HepG2 (cell line): ENCODE data around the gene TGM2. TPM values are rescaled to one million over a fixed set of nuclear protein-coding genes. Genes with fewer than 3 reads are reported as not detected.

Experiments
- ATAC-seq: fragments of 200-7000 bp; cut with Tn5 transposase; 3 replicates; pipeline ENCODE4 v1.9.1; 2020; ENCODE audit warnings: mild to moderate bottlenecking, moderate library complexity
- BruUV-seq: library from RNA; stranded (reverse); fragments of 400-500 nt; replicated peaks from 2 replicates; lab custom pipeline; 2021; lab: Mats Ljungman, UMichigan
- CTCF ChIA-PET: fragments of 300-600 bp; formaldehyde crosslinking; extraction: SDS; loops from one replicate; lab custom pipeline; 2021; ENCODE audit warnings: low total read pairs, inconsistent platforms, low intra/inter-chr PET ratio; lab: Yijun Ruan, JAX
- POLR2A ChIA-PET: fragments of 350-600 bp; sonication (Branson Sonifier 250); formaldehyde crosslinking; loops from one replicate; lab custom pipeline; 2020; ENCODE audit warnings: antibody characterized with exemption, inconsistent platforms; lab: Yijun Ruan, JAX
- DNase-seq: peaks from one replicate; pipeline ENCODE4 v3.0.0-alpha.2; 2015; ENCODE audit warnings: low spot score
- FAIRE-seq: peaks from 3 replicates; lab custom pipeline; 2011; peaks lifted over from hg19 to GRCh38; lab: Jason Lieb, UNC
- H2AFZ ChIP-seq: one replicate; pipeline ENCODE4 v1.6.1; 2011; ENCODE audit warnings: low read length, inconsistent platforms
- H3K27ac ChIP-seq: fragments of 300-600 bp; 3 replicates; pipeline ENCODE4 v1.8.0; 2011; ENCODE audit warnings: mixed run types, mild to moderate bottlenecking, mixed read lengths, low read length, inconsistent platforms; ENCODE audit not compliant: insufficient read depth; ENCODE audit errors: extremely low read length
- H3K27me3 ChIP-seq, 2 experiments: fragments of 200-600 bp in 1 of 2; 2 replicates in 1 of 2; 3 replicates in 1 of 2; pipeline versions ENCODE4 v1.6.0 to v1.8.0; 2011; ENCODE audit warnings: low read length in 2 of 2, mild to moderate bottlenecking in 2 of 2, moderate library complexity in 2 of 2, inconsistent platforms in 1 of 2; ENCODE audit not compliant: insufficient read depth in 2 of 2, control insufficient read depth in 1 of 2
- H3K36me3 ChIP-seq, 2 experiments: fragments of 200-600 bp in 1 of 2; replicated peaks in 1 of 2; 2 replicates in 1 of 2; 3 replicates in 1 of 2; pipeline versions ENCODE4 v1.5.1 to v1.8.0; 2011; ENCODE audit warnings: low read length in 2 of 2, inconsistent platforms in 1 of 2; ENCODE audit not compliant: insufficient read depth in 2 of 2, control insufficient read depth in 1 of 2
- H3K4me1 ChIP-seq: 2 replicates; pipeline ENCODE4 v1.5.1; 2012; ENCODE audit warnings: low read length, inconsistent platforms; ENCODE audit not compliant: insufficient read depth
- H3K4me2 ChIP-seq: 2 replicates; pipeline ENCODE4 v1.6.0; 2011; ENCODE audit warnings: low read depth, low read length, inconsistent platforms
- H3K4me3 ChIP-seq, 3 experiments: fragments of 200-600 bp in 1 of 3; sonication (generic), shearing (Covaris generic) in 1 of 3; replicated peaks in 1 of 3; 2 replicates each; pipeline ENCODE4 v1.5.1; 2011 to 2016; ENCODE audit warnings: low read length in 3 of 3, inconsistent platforms in 2 of 3, low read depth in 2 of 3, mild to moderate bottlenecking in 2 of 3, control low read depth in 1 of 3, mixed read lengths in 1 of 3; ENCODE audit not compliant: insufficient read depth in 1 of 3
- H3K79me2 ChIP-seq: one replicate; pipeline ENCODE4 v1.6.1; 2011; ENCODE audit warnings: low read length, inconsistent platforms; ENCODE audit not compliant: insufficient read depth
- H3K9ac ChIP-seq: 2 replicates; pipeline ENCODE4 v1.6.0; 2011; ENCODE audit warnings: mild to moderate bottlenecking, low read depth, low read length, inconsistent platforms; ENCODE audit not compliant: insufficient read depth
- H3K9me3 ChIP-seq: 2 replicates; pipeline ENCODE4 v1.5.1; 2012; ENCODE audit warnings: mild to moderate bottlenecking, low read length
- H4K20me1 ChIP-seq: 2 replicates; pipeline ENCODE4 v1.6.0; 2011; ENCODE audit warnings: inconsistent platforms, mild to moderate bottlenecking, low read length, moderate library complexity; ENCODE audit not compliant: insufficient read depth
- MTA1 ChIP-seq: sonication (generic); formaldehyde crosslinking; IDR thresholded peaks from 2 replicates; pipeline ENCODE4 v1.4.0; 2020; ENCODE audit warnings: missing genetic modification reagents, mild to moderate bottlenecking, borderline replicate concordance
- ZBTB38 ChIP-seq: sonication (generic); formaldehyde crosslinking; IDR thresholded peaks from 2 replicates; pipeline ENCODE4 v1.5.1; 2020; ENCODE audit warnings: mild to moderate bottlenecking, missing genetic modification reagents
- ZNF225 ChIP-seq: sonication (generic); formaldehyde crosslinking; IDR thresholded peaks from 2 replicates; pipeline ENCODE4 v1.4.0; 2020; ENCODE audit warnings: mild to moderate bottlenecking, missing genetic modification reagents
- ZNF230 ChIP-seq: sonication (generic); formaldehyde crosslinking; IDR thresholded peaks from 2 replicates; pipeline ENCODE4 v1.4.0; 2020; ENCODE audit warnings: mild to moderate bottlenecking, missing genetic modification reagents
- ZNF335 ChIP-seq: sonication (generic); formaldehyde crosslinking; IDR thresholded peaks from 2 replicates; pipeline ENCODE4 v1.4.0; 2020; ENCODE audit warnings: missing genetic modification reagents
- ZNF75D ChIP-seq: sonication (generic); formaldehyde crosslinking; IDR thresholded peaks from 2 replicates; pipeline ENCODE4 v1.8.1; 2023; ENCODE audit warnings: missing genetic modification reagents, mild to moderate bottlenecking, borderline replicate concordance
- ZNF768 ChIP-seq: sonication (generic); formaldehyde crosslinking; IDR thresholded peaks from 2 replicates; pipeline ENCODE4 v1.4.0; 2020; ENCODE audit warnings: missing genetic modification reagents
- WGBS: methylation state at CpG from one replicate; pipeline ENCODE4 v1.1.6; 2017; ENCODE audit warnings: low lambda C conversion rate; 5-methylcytosine and 5-hydroxymethylcytosine counted together
- in situ Hi-C: cut with HindIII; loops from 2 replicates; pipeline ENCODE4 v1.10.0; 2017; ENCODE audit warnings: low pct_unique_long_range_greater_than_20kb; ENCODE audit not compliant: extremely low pct_ligation_motif_present
- intact Hi-C: fragments of 100-400 bp; cut with micrococcal nuclease; formaldehyde crosslinking; loops from one replicate; pipeline ENCODE4 v1.10.0; 2022; ENCODE audit not compliant: unreplicated experiment
- polyA plus RNA-seq, 8 experiments: library from polyadenylated mRNA; depleted of rRNA in 3 of 8; stranded (reverse) in 7 of 8; unstranded in 1 of 8; fragments of >200 nt; fragmentation: Illumina TruSeq in 4 of 8; extraction: Trizol in 4 of 8; gene quantifications; 2 replicates each; pipeline versions ENCODE4 v1.2.1 to v1.2.3, GENCODE V29; 2011 to 2016; ENCODE audit warnings: low read depth in 4 of 8, missing spikeins in 1 of 8, mixed read lengths in 1 of 8; ENCODE audit not compliant: insufficient read depth in 1 of 8
- total RNA-seq, 5 experiments: library from RNA; depleted of rRNA; stranded (reverse); fragments of >200 nt; fragmentation: Illumina TruSeq; extraction: Trizol; gene quantifications; 2 replicates each; pipeline ENCODE4 v1.2.3, GENCODE V29; 2016; ENCODE audit warnings: low read depth in 1 of 5
- TF ChIP-seq, protein P1 (sequence below): sonication (generic); formaldehyde crosslinking; IDR thresholded peaks from 2 replicates; pipeline ENCODE4 v1.4.0; 2020; ENCODE audit warnings: missing genetic modification reagents, low read depth, mild to moderate bottlenecking, borderline replicate concordance
- TF ChIP-seq, protein P2 (sequence below): sonication (generic); formaldehyde crosslinking; IDR thresholded peaks from 2 replicates; pipeline ENCODE4 v1.4.0; 2020; ENCODE audit warnings: missing genetic modification reagents
- TF ChIP-seq, protein P3 (sequence below): sonication (generic); formaldehyde crosslinking; IDR thresholded peaks from 2 replicates; pipeline ENCODE4 v1.5.0; 2020; ENCODE audit warnings: missing genetic modification reagents

The TGM2 gene
- total and polyA plus RNA-seq, 2 of the 13 experiments (the other 11 are each of a cell fraction or from before 2014, with no cell fraction given): 4.2 to 46.4 TPM

DNA sequence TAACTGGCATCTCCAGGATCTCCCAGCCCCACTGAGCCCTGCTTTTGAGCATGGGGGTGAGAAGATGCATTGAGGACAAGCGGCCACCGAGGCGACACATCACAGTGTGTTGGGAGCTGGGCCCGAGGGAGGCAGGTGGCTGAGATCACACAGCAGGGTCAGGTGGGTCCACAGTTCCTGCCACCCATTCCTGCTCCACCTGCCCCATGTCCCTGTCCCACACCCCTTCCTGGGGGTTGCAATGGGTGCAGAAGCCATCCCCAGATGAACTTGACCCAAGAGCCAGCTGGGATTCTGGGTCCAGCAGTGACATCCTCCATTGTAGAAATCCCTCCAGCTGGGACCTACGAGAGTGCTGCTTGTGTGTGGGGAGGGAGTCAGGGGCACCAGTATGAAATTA lies 1.0 kb downstream of the TGM2 start (continued):
- TF ChIP-seq, protein P1, sequence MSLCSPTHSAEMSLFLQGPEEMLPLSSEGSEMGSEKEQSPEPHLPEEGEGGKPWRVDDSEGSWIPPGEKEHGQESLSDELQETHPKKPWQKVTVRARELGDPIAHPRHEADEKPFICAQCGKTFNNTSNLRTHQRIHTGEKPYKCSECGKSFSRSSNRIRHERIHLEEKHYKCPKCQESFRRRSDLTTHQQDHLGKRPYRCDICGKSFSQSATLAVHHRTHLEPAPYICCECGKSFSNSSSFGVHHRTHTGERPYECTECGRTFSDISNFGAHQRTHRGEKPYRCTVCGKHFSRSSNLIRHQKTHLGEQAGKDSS (CRISPR knock-in tag): peak; percentile 63; the same call in 1 of the 2 replicates
- TF ChIP-seq MTA1 (CRISPR knock-in tag): 0 out of 2 replicates have a peak, but pooled peaks have one; percentile 26
- TF ChIP-seq ZNF75D (CRISPR knock-in tag): no peak
- TF ChIP-seq ZNF230 (CRISPR knock-in tag): 0 out of 2 replicates have a peak, but pooled peaks have one; percentile 63
- peak; percentile 7; the same call in 1 of the 2 replicates for TF ChIP-seq ZNF225 (CRISPR knock-in tag)

DNA sequence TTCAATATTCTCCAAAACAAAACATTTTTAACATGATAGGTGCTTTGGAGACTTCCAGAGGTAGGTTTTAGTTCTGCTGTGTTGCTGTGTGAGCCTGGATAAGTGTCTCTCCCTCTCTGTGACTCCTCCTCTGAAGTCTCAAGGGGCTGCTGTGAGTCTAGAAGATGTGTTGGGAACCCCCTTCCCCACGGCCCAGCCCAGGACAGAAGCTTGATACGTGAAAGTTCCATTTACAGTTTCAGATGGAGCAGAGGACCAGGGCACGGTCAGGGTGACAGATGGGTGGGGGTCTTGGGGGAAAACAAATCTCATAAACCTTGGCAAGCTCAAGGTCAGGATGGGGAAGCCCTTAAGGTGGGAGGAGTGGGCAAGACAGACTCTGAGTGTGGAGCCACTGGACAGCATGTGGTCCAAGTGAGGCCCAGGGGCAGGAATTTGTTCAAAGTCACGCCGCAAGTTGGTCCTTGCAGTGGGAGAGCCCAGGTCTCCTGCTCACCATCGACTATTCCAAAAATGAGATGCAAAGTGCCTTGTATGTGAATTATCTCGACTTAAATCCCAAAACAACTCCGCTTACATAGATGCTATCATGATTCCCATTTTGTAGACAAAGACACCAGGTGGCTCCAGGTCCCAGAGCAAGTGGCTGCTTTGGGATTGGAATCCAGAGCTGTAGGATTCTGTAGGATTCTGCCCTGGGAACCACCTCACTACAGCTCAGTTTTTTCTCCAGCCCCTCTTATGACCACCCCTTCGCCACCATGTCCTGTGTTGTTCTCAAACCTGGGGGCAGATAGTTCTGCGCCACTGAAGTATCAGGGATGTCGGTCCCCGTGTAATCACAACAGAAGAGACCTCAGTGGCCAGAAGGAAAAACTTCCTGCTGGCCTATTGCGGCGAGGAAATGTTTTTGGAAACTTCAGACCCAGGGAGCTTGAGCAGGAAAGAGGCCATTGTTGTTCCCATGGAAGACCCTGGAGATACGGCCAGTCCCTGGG lies 1.9 kb downstream of the TGM2 start:
- no TSS peak for BruUV-seq
- ChIA-PET POLR2A (interaction anchor here (1.3 to 5.0 kb wide), 7 partner anchors 19 to 90 kb away, joined by 3 to 37 read pairs (median 6); no protein-coding TSS in a partner anchor), CTCF (no interaction called here)
- no peaks in the 10 kb centered on the region for H4K20me1 ChIP-seq
- 72% methylated on average over 15 of the region's 15 CpGs for WGBS
- peak overlapping the region; percentile 85 for H3K4me2 ChIP-seq
- intact Hi-C loops: no loop called here
- ATAC-seq: no peak
- peaks cover 0 to 6% of the 10 kb centered on the region in 2 experiments; a peak in 3 of 5 replicates for H3K36me3 ChIP-seq
- no peak overlapping the region for H3K9ac ChIP-seq
- in situ Hi-C loops: no loop called here
- peak; percentile 88 for TF ChIP-seq ZNF768 (CRISPR knock-in tag)
- TF ChIP-seq, protein P2, sequence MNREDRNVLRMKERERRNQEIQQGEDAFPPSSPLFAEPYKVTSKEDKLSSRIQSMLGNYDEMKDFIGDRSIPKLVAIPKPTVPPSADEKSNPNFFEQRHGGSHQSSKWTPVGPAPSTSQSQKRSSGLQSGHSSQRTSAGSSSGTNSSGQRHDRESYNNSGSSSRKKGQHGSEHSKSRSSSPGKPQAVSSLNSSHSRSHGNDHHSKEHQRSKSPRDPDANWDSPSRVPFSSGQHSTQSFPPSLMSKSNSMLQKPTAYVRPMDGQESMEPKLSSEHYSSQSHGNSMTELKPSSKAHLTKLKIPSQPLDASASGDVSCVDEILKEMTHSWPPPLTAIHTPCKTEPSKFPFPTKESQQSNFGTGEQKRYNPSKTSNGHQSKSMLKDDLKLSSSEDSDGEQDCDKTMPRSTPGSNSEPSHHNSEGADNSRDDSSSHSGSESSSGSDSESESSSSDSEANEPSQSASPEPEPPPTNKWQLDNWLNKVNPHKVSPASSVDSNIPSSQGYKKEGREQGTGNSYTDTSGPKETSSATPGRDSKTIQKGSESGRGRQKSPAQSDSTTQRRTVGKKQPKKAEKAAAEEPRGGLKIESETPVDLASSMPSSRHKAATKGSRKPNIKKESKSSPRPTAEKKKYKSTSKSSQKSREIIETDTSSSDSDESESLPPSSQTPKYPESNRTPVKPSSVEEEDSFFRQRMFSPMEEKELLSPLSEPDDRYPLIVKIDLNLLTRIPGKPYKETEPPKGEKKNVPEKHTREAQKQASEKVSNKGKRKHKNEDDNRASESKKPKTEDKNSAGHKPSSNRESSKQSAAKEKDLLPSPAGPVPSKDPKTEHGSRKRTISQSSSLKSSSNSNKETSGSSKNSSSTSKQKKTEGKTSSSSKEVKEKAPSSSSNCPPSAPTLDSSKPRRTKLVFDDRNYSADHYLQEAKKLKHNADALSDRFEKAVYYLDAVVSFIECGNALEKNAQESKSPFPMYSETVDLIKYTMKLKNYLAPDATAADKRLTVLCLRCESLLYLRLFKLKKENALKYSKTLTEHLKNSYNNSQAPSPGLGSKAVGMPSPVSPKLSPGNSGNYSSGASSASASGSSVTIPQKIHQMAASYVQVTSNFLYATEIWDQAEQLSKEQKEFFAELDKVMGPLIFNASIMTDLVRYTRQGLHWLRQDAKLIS (CRISPR knock-in tag): no peak
- no peak for TF ChIP-seq ZNF335 (CRISPR knock-in tag)
- peak; percentile 48; the same call in 1 of the 2 replicates for TF ChIP-seq ZBTB38 (CRISPR knock-in tag)
- TF ChIP-seq, protein P3, sequence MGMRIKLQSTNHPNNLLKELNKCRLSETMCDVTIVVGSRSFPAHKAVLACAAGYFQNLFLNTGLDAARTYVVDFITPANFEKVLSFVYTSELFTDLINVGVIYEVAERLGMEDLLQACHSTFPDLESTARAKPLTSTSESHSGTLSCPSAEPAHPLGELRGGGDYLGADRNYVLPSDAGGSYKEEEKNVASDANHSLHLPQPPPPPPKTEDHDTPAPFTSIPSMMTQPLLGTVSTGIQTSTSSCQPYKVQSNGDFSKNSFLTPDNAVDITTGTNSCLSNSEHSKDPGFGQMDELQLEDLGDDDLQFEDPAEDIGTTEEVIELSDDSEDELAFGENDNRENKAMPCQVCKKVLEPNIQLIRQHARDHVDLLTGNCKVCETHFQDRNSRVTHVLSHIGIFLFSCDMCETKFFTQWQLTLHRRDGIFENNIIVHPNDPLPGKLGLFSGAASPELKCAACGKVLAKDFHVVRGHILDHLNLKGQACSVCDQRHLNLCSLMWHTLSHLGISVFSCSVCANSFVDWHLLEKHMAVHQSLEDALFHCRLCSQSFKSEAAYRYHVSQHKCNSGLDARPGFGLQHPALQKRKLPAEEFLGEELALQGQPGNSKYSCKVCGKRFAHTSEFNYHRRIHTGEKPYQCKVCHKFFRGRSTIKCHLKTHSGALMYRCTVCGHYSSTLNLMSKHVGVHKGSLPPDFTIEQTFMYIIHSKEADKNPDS (CRISPR knock-in tag): no peak
- no peaks in the 10 kb centered on the region for H3K79me2 ChIP-seq
- FAIRE-seq: no peak
- DNase-seq: no peak
- H3K4me1 ChIP-seq: peaks cover 73% of the 10 kb centered on the region
- H3K4me3 ChIP-seq: no peak overlapping the region; a peak in 1 of 6 replicates
- H3K27ac ChIP-seq: no peak overlapping the region
- no peaks in the 10 kb centered on the region for H3K9me3 ChIP-seq
- no peaks in the 10 kb centered on the region for H3K27me3 ChIP-seq
- H2AFZ ChIP-seq: no peak overlapping the region
